Measurements from ENCODE around the gene HTRA1. TPM values are rescaled to one million over a fixed set of nuclear protein-coding genes. Genes with fewer than 3 reads are reported as not detected.

The HTRA1 gene
- total and polyA plus RNA-seq, 2 of the 4 experiments (the other 2 are of a cell fraction): 28.5 to 108 TPM

- Histone ChIP-seq H2BK120ac (ENCODE audit: low read depth, low read length) (no peak overlapping the region), H4K5ac (ENCODE audit: low read depth, low read length) (no peak overlapping the region), H3K36me3 (ENCODE audit: control insufficient read depth, insufficient read depth, low read length) (no peaks in the 10 kb centered on the region), H3K9me3 (ENCODE audit: control insufficient read depth, insufficient read depth, low read length) (no peaks in the 10 kb centered on the region), H3K79me1 (ENCODE audit: low read depth in 1 of 2, low read length in 2 of 2) (peaks cover 9 to 36% of the 10 kb centered on the region in 2 experiments; a peak in 3 of 4 replicates), H3K23ac (ENCODE audit: low read depth, low read length) (no peak overlapping the region), H3K4ac (ENCODE audit: low read depth, low read length) (0 out of 2 replicates have a peak overlapping the region, but pooled peaks have one; percentile 29), H2BK15ac (ENCODE audit: low read depth, low read length) (peak overlapping the region; percentile 22; the same call in 2 of the 3 replicates), H3K4me3 (ENCODE audit: insufficient read depth, low read depth, low read length) (no peak overlapping the region), H4K20me1 (ENCODE audit: insufficient read depth, low read length) (peaks cover 12% of the 10 kb centered on the region; the same call in 1 of the 2 replicates), H3K14ac (replicated peaks; ENCODE audit: low read depth, low read length) (no peak overlapping the region), H3K9me1 (ENCODE audit: insufficient read depth, low read length) (peaks cover 22% of the 10 kb centered on the region), H4K8ac (ENCODE audit: low read depth in 2 of 2, low read length in 2 of 2) (no peak overlapping the region), H3K18ac (ENCODE audit: low read depth, low read length) (no peak overlapping the region; the same call in 1 of the 2 replicates), H3K9ac (ENCODE audit: low read depth, low read length) (no peak overlapping the region), H2BK5ac (ENCODE audit: low read depth, low read length, poor library complexity, severe bottlenecking) (no peak overlapping the region), H3K4me2 (ENCODE audit: low read depth, low read length) (no peak overlapping the region), H2AK9ac (replicated peaks; ENCODE audit: low read depth, low read length, poor library complexity) (no peak overlapping the region), H2AFZ (replicated peaks; ENCODE audit: low read length, poor library complexity) (no peak overlapping the region), H3K27ac (ENCODE audit: insufficient read depth, low read length) (no peak overlapping the region), H4K91ac (ENCODE audit: insufficient read depth, low read depth, low read length) (no peak overlapping the region), H3K56ac (ENCODE audit: extremely low read depth, insufficient read depth, low read length) (no peak overlapping the region), H3K27me3 (ENCODE audit: control insufficient read depth, insufficient read depth, low read length) (no peaks in the 10 kb centered on the region), H3K4me1 (ENCODE audit: control insufficient read depth, insufficient read depth, low read length) (peaks cover 17% of the 10 kb centered on the region), H2AK5ac (ENCODE audit: low read depth, low read length) (peak overlapping the region; percentile 76; the same call in 1 of the 2 replicates), H2BK20ac (ENCODE audit: low read depth, low read length) (peak overlapping the region; percentile 64)
- dilution Hi-C loops (cut with HindIII; ENCODE audit: low sequenced_read_pairs, unreplicated experiment) (no loop called here), in situ Hi-C loops (cut with MboI; ENCODE audit: low sequenced_read_pairs) (loop anchor here (10.0 kb wide), 1 partner anchor 345 kb away; no protein-coding TSS in a partner anchor), intact Hi-C loops (cut with micrococcal nuclease) (loop anchor here (1.0 to 2.0 kb wide), 2 partner anchors 9 to 35 kb away; partner anchors contain the start of gene HTRA1)
- ChIA-PET POLR2A (ENCODE audit: unreplicated experiment) (interaction anchor here (0.7 kb wide), 1 partner anchor 342 kb away, joined by 3 read pairs; no protein-coding TSS in a partner anchor), CTCF (interaction anchor here (1.7 to 1.9 kb wide), 2 partner anchors 26 to 28 kb away, joined by 5 read pairs; no protein-coding TSS in a partner anchor)
- TF ChIP-seq, protein P1, sequence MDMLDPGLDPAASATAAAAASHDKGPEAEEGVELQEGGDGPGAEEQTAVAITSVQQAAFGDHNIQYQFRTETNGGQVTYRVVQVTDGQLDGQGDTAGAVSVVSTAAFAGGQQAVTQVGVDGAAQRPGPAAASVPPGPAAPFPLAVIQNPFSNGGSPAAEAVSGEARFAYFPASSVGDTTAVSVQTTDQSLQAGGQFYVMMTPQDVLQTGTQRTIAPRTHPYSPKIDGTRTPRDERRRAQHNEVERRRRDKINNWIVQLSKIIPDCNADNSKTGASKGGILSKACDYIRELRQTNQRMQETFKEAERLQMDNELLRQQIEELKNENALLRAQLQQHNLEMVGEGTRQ (IDR thresholded peaks at IDR 0.05; ENCODE audit: low read depth, low read length): no peak
- TF ChIP-seq MAFK (IDR thresholded peaks at IDR 0.05; ENCODE audit: low read depth, low read length): no peak
- TF ChIP-seq FOS (IDR thresholded peaks at IDR 0.05; ENCODE audit: low read depth, low read length): no peak
- TF ChIP-seq RCOR1 (IDR thresholded peaks at IDR 0.05; ENCODE audit: insufficient replicate concordance, low read length): no peak
- no peak for TF ChIP-seq RAD21 (IDR thresholded peaks at IDR 0.05; ENCODE audit: low read length)
- TF ChIP-seq, protein P2, sequence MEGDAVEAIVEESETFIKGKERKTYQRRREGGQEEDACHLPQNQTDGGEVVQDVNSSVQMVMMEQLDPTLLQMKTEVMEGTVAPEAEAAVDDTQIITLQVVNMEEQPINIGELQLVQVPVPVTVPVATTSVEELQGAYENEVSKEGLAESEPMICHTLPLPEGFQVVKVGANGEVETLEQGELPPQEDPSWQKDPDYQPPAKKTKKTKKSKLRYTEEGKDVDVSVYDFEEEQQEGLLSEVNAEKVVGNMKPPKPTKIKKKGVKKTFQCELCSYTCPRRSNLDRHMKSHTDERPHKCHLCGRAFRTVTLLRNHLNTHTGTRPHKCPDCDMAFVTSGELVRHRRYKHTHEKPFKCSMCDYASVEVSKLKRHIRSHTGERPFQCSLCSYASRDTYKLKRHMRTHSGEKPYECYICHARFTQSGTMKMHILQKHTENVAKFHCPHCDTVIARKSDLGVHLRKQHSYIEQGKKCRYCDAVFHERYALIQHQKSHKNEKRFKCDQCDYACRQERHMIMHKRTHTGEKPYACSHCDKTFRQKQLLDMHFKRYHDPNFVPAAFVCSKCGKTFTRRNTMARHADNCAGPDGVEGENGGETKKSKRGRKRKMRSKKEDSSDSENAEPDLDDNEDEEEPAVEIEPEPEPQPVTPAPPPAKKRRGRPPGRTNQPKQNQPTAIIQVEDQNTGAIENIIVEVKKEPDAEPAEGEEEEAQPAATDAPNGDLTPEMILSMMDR (conservative IDR thresholded peaks at IDR 0.05; ENCODE audit: low read depth, low read length): no peak
- TF ChIP-seq CHD1 (IDR thresholded peaks at IDR 0.05; ENCODE audit: low read depth, low read length): no peak
- TF ChIP-seq MAZ (IDR thresholded peaks at IDR 0.05; ENCODE audit: borderline replicate concordance, low read depth, low read length): no peak
- TF ChIP-seq RFX5 (IDR thresholded peaks at IDR 0.05; ENCODE audit: low read depth, low read length): no peak
- TF ChIP-seq BHLHE40 (IDR thresholded peaks at IDR 0.05; ENCODE audit: low read depth, low read length): no peak
- TF ChIP-seq POLR2A (IDR thresholded peaks at IDR 0.05; ENCODE audit: low read depth, low read length): no peak
- TF ChIP-seq CEBPB (IDR thresholded peaks at IDR 0.05; ENCODE audit: low read depth, low read length): no peak
- no peak for TF ChIP-seq SMC3 (IDR thresholded peaks at IDR 0.05; ENCODE audit: low read depth, low read length)
- no peak for TF ChIP-seq MXI1 (IDR thresholded peaks at IDR 0.05; ENCODE audit: borderline replicate concordance, low read depth, low read length)
- ATAC-seq (ENCODE audit: low read depth) (no peak), DNase-seq (no peak)
- no CpG with 5 or more reads among the region's 4 CpGs for WGBS, 2 experiments (ENCODE audit: extremely low coverage in 2 of 2, insufficient read length in 1 of 2)
- no TSS peak for BruUV-seq (replicated peaks)
These were observed 8.5 kb downstream of the HTRA1 start for GRCh38 chr10:122469848-122470247.

Data from IMR-90 (cell line).